ENCODE measurements around the gene E2F3.
A peak's percentile ranks its signal among the peaks of the same experiment; 100 is the strongest.

The E2F3 gene

DNA sequence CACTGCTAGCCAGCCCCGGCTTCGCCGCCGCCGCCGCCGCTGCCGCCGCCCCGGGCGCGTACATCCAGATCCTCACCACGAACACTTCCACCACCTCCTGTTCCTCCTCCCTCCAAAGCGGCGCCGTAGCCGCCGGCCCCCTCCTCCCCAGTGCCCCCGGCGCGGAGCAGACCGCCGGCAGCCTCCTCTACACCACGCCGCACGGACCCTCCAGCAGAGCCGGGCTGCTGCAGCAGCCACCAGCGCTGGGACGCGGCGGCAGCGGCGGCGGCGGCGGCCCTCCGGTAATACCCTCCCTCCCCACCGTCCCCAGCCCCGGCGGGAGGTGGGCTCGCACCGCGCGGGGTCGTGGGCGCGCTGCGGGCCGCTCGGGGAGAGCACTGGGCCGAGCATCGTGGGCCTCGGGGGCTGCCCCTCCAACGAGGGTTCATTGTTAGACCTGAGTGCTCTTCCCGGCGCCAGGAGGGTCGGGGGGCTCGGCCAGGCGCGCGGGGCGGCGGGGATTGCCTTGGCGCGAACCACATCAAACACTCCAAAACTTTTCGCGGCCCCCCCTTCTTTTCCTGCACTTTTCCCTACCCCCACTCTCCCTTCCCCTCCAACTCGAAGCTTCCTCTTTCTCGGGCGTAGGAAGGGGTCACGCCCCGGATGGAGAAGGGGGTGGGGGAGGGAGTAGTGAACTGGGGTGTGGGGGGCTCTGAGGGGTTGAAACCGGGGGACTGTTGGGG is 827 bp downstream of the E2F3 start:
- DNase-seq = peak; percentile 39

GRCh38 chr6:20403070-20403765 is 1.5 kb downstream of the E2F3 start:
- peak; percentile 91 for DNase-seq

DNA sequence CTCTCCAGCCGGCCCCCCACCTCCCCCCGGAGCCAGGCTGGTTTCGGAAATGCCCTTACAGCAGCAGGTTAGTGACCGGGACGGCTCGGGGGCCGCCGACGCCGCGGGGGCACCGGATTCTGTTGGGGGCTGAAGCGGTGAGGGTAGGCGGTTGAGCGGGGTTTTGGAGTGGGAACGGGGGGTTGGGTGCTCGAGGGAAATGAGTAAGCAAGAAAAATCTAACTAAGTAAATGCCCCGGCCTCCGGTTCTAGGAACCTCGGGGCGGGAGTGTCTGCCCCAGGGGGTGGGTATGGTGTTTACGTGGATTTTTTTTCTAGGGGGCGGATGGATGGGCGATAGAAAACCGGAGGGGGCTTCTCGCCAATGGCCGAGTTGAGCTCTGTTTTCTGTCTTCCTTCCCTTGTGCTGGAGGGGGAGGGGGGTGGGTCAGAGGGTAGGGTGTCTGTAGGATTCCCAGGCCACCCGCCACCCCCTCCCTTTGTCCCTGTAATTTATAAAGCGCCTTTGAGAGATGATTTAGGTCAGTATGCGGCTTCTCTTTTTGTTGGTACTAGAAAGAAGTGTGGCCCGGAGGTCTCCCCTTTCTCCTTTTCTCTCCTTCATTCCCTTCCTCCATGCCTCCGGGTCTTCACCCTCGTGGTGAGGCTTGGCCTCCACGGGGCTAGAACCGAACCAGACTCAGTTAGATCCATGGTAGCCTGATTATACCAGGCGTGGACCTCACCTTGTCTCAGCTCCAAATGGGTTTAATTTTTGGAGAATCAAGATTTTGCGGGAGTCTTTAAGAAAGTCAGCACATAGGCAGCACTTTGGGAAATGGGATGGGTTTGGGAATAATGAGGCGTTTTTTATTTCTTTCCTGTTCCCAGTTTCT is 2.3 kb downstream of the E2F3 start:
- DNase-seq = peak; percentile 78

GRCh38 chr6:20404641-20405032 is 3.0 kb downstream of the E2F3 start:
- peak; percentile 64 for DNase-seq

GRCh38 chr6:20408851-20409250 is 7.2 kb downstream of the E2F3 start:
- no peak for DNase-seq

GRCh38 chr6:20409427-20409971 is 7.8 kb downstream of the E2F3 start:
- DNase-seq = no peak

DNA sequence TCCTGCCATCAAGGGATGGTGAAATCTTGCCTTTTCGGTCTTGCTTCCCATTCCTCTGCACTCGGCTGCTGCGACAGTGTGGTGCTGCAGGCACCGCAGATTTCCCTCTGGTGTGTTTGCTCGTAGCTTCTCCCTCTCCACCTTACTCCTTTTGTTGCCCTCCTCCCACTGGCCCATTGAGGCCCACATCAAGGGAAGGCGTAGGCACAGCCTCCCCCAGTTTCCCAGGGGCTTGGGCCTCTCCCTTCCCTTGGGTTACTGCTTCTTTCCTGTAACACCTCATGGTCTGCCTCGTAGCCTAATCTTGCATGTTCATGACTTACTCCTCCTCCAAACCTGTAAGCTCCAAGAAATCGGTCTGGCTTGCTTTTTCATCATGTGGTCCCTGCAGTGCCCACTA is 9.9 kb downstream of the E2F3 start:
- no peak for DNase-seq

GRCh38 chr6:20411953-20412681 is 10.4 kb downstream of the E2F3 start:
- no peak for DNase-seq

DNA sequence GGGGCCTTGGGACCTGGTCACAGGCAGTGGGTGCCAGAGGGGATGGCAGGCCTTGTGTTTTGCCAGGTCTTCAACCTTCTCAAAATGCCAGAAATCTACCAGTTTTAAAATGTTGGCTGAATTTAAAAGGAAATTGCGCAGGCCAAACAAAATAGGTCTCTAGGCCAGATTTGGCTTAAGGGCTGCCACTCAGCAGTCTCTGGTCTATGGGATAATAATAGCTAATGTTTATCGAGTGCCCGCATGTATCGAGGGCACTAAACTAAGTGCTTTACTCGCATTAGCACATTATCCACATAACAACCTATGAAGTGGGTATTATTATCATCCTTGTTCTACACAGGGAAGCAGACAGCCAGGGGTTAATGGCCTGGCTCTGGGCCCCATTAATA is 11.0 kb downstream of the E2F3 start:
- no peak for DNase-seq

DNA sequence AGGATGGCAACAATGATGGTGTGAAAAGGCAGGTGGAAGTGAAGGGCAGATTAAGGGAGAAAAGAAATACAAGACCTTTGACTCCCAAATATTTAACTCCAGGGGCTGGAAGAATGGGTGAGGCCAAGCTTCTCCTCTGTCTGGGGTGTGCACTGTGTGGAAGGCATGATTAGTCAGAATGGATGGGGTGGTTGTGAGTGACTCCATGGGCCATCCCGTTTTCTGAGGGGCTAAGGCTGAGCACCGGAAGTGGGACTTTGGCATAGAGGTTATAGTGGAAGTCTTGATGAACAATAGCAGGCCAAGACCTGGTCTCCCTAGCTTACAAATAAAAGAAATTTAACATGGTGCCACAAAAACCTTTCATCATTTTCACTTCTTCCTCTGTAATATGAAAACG is 12.1 kb downstream of the E2F3 start:
- DNase-seq = no peak

DNA sequence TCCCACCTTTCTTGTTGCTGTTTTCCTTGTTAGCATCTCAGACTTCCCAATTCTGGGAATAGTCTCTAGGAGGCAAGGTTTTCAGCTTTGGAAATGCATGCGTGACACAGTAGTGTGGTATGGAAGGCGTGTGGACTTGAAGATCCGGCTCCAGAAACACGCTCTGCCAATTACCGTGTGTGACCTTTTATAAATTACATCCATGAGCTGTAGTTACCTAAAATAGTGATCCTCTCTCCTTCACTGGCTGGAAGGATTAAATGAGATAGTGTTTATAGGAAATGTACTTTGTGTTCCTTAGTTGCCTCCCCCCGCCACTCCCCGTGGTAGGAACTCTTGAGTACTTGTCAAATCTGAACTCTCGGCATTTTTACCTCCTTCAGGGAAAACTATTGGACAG is 13.0 kb downstream of the E2F3 start:
- DNase-seq = no peak

GRCh38 chr6:20415304-20415703 is 13.6 kb downstream of the E2F3 start:
- no peak for DNase-seq

DNA sequence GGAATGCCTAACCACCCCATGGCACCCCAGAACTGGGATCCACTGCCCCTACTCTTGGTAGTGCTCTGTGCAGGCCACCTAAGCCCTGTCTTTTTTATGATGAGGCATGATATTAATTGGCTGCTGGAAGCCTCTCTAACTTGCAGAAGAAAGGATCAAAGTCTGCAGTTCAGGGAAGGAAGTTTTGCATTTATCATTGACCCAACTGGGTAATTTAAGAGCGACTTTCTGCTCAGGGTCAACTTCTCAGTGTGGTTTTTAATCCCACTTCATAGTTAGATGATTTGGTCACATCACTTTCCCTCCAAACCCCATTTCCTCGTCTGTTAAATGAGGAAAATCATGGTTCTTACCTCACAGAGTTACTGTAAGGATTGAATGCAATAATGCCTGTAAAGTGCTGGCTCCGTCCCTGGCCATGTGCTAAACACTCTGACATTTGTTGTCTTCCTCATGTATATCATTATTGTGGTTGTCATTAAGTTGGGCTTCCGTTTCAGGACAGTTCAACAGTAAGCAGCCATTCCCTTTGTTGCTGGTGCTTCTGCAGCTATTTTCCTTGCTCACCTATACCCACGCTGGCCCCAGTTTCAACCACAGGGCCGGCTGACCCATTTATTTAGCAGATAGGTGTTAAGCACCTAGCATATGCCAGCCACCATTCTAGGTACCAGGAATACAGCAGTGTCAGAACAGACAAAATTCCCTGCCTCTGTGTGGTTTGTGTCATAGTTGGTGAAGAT is 14.2 kb downstream of the E2F3 start:
- DNase-seq = no peak

DNA sequence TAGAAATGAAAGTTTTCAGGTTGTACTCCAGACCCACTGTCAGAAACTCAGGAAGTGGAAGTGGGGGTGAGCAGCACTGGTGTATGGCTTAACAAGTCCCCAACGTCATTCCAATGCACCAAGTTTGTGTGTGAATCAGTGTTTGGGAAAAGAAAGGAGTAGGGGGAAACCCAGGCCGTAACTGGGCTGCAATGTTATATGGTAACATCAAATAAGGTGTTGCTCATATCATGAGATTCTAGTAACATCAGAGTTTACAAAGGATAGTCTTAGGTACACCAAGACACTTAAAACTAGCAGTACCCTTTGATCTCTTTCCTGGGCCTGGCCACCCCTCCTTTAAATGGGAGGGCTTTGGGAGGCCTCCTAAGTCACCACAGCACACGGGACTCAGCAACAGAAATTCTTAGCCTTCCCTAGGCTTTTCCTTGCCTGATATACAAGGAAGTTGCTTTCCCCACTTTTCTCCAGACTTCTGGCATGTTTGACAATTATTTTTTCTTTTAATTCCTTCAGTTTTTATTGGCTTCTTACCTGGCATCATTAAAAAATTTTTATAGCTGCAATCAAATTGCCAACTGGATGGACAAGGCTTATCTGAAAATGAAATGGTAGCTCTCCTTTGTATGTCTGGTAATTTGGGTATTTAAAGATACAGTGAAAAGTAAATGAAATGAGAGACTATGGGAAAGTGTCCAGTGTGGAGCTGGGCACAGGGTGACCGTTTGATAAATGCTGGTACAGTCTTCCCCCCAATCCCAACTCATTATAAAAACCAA is 15.1 kb downstream of the E2F3 start:
- no peak for DNase-seq

- no peak for DNase-seq
These were observed 16.1 kb downstream of the E2F3 start for GRCh38 chr6:20417819-20418218.

DNA sequence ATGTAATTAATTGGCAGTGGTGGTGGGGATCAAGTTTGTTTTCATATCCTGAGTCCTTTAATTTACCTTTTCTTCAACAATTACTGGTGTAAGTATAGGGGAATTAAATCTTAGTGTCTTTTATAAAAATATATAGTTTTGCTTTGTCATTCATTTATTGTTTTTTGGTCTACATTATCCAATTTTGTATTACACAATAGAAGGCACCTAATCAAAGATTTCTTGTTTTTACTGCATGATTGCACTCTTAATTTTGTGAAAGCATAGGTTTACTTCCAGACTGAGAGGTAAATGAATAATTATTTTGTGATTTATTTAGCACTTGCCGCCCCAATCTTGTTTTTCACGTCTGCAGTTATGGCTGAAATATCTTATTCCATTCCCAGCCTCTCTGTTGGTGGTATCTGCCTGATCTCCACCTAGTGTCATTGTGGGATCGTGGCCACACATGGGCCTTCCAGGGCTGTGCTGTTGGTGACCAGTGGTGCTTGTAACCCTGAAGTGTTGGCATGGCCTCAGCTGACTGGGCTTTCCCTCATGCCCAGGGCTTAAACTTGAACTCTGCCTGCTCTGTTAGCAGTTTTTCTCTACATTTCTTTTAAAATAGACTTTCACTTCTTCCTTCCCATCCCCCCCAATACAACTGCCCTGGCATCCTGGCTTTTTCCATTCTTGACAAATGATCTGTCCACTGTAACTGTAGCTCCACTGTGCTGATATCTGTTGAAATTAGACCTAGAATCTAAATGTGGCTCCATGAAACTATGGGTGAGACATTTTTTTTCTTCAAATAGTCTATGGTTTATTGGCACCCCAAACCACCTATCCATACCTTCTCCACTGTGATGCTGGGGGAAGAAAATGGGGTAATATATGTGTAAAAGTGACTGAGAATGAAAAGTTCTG is 24.8 kb downstream of the E2F3 start:
- DNase-seq = no peak

DNA sequence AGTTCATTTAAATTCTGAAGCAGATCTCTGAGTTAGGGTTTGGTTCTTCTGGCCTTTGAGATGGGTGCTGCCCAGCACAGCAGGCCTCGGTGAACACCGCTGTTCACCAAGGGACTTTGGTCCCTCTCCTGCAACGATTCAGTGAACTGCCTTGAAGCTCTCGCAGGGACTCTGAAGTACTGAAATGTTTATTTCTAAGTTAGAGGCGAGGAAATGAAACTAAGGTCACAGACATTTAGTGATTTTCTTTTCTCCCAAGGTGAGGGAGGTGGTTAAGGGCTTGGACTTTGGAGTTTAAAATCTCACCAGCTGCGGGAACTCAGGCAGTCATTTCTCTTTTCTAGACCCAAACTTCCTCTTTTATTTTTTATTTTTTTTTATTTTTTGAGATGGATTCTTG is 26.2 kb downstream of the E2F3 start:
- no peak for DNase-seq

- no peak for DNase-seq
These were observed 31.0 kb downstream of the E2F3 start for GRCh38 chr6:20432692-20433091.

DNA sequence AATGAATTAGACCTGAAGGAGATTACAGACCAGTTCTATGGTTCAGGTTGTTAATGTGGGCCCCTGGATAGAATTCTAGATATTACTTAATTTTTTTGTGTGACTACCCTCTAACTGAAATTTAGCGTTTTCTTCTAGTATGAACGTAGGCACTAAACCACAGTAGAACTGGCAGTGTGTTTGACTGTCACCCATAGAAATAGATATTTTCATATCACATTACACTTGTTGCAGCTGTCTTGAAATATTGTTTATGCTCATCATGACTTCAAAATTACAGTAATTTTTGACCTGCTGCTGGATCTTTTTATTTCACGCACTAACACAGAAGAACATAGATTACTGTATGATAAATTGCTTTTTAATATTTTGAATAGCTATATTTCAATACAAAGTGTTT is 31.6 kb downstream of the E2F3 start:
- no peak for DNase-seq

DNA sequence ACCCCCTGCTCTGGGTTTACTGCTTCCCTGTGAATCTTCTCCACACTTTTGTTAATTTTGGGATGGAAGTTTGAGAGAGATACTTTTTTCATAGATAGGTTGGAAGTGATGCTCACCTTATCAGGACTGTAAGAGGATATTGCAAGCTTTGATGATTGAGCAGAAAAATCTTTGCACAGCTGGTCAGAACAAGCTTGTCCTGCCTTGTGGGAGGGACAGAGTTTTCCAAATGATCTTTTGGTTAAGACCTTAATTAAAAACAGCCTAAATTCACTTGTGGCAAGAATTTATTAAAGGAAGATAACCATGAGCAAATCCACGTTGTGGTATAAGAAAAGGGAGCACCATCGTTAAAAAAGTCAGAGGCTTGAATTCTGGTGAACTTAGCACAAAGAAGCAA is 32.2 kb downstream of the E2F3 start:
- no peak for DNase-seq

Measured in stimulated activated CD4-positive, alpha-beta T cell treated with anti-CD3 and anti-CD28 coated beads, Interleukin-4, amount 100 ng/mL, for 1 hour (primary cell).